GM19438 (cell line): ENCODE results near the gene TUBGCP3.
"Not testable (repeated sequence)": the region's sequence is repeated elsewhere in the genome, so short reads cannot be mapped to it uniquely, and the experiment has no call there.

Experiments used
- ATAC-seq: cut with Tn5 transposase; IDR thresholded peaks from one replicate; pipeline ENCODE4 v1.9.1; 2021; ENCODE audit warnings: low read depth; ENCODE audit not compliant: unreplicated experiment

The TUBGCP3 gene

GRCh38 chr13:112532837-112533745, 54.9 kb downstream of the TUBGCP3 start:
- ATAC-seq: no peak

DNA sequence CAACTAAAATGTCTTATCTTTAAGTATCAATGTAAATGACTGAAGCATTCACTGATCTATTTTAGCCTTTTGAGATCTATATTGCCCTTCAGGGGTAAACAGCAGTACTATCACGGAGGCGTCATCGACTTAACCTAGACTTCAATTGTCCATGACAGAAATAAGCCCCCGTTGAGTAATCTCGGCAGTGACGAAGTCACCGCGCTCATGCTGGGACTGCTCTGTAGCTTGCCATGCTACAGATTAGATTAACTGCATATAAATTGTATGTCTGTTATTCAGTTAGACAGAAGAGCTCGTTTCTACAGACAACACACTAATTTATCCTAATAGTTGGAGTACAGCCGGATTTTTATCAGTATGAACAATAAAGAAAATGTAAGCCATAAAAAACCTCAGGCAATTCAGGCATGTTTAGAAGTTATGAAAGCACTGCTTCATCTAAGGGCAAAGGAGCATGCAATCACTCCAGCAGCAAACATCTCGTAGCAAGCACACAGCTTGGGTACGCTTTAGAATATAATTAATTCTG, 56.6 kb downstream of the TUBGCP3 start:
- no peak for ATAC-seq

DNA sequence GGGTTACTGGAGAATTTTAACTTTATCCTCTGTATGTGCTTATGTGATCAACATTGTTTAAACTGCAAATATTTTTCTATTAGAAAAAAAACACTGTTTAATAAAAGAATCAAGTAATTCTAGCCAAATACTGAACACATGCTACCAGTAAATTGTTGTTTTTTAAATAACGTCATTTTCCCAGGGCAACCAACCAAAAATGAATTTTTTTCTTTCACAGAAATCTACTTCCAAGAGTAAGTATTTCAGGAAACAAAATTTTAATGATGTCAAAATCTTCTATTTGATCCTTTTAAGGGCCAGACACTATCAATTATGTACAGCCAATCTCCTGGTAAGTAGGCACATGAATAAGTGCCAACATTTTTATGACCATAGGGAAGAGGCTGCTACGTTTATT, 57.1 kb downstream of the TUBGCP3 start:
- no peak for ATAC-seq

GRCh38 chr13:112529216-112529615, 58.7 kb downstream of the TUBGCP3 start:
- ATAC-seq: no peak

GRCh38 chr13:112526146-112526853, 61.7 kb downstream of the TUBGCP3 start:
- no peak for ATAC-seq

DNA sequence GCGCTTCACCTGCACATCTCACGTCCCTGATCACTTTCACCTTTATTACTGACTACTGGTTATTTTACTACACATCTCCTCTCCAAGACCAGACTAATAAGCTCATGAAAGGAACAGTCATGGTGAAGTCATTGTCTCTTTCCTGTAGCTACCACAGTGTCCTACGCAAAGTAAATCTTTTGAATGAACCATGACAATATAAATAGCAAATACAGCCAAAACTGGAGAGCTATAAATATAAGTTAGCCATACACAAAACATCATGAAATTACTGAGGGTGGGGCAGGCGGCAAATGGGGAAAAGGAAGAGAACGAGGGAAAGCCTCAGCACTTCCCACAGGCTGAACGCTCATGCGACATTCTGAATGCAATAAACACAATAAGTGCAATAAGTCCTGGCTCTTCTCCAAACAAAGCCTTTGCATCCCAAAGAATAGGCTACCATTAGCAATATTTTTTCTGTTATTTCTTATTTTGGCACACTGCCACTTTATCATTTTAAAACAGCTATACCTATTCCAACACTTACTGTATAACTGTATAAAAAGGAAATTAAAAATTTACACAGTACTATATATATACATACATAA, 62.5 kb downstream of the TUBGCP3 start:
- no peak for ATAC-seq

GRCh38 chr13:112522578-112522977, 65.4 kb downstream of the TUBGCP3 start:
- no peak for ATAC-seq

DNA sequence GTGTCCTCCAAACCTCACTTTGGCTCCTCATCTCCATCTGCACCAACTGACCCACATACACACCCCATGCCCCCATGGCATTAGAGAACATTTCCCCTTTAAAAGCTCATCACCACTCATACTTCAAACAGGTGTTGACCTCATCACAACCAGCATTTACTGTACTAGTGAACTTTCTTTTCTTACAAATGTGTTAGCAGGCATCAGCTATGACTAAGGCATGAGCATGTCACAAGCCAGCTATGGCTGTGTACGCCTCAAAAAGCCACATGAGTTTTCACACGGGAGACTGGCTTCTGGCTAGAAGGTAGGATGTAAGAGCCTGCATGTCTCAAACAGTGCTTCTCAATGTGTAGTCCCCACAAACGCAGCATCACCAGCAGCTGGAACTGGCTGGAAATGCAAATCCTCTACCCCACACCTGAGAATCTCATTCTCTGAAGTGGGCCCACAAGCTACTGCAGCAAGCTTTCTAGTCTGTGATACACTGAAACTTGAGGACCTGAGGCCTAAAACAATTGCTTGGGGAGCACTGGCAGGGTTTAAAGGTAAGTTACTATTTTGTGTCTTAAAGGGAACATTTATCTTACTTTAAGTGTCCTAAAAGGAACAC, 66.8 kb downstream of the TUBGCP3 start:
- ATAC-seq: no peak

GRCh38 chr13:112519517-112520060, 68.4 kb downstream of the TUBGCP3 start:
- ATAC-seq: no peak

DNA sequence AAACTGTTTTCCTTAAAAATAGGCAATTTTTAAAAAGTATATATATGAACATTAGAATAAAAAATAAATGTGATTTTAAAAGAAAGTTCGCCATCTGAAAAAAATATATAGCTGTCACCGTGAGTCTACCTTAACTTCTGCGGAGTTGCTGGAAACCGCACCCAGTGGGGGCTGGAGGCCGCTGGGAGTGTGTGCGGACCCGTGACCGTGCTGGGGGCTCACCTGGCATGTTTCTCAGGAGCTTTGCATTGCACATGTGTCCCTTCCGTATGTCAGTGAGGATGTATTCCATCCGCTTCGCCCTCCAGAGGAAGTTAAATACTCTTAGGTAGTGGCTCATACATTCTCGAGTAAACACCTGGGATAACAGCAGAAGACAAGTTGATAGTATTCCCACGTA, 71.7 kb downstream of the TUBGCP3 start:
- ATAC-seq: no peak

DNA sequence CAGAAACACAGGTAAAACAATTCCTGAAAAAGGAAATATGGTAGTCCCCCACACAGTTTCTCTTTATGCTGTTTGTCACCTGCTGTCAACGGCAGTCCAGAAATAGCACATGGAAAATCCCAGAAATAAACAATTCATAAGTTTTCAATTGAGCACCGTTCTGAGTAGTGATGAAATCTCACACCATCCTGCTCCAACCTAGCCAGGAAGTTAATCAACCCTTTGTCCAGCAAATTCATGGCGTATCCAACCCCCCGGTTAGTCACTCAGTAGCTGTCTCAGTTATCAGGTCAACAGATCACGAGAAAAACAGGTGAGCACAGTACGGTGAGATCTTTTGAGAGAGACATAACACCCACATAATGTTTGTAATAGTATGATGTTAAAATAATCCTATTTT, 74.2 kb downstream of the TUBGCP3 start:
- no peak for ATAC-seq

DNA sequence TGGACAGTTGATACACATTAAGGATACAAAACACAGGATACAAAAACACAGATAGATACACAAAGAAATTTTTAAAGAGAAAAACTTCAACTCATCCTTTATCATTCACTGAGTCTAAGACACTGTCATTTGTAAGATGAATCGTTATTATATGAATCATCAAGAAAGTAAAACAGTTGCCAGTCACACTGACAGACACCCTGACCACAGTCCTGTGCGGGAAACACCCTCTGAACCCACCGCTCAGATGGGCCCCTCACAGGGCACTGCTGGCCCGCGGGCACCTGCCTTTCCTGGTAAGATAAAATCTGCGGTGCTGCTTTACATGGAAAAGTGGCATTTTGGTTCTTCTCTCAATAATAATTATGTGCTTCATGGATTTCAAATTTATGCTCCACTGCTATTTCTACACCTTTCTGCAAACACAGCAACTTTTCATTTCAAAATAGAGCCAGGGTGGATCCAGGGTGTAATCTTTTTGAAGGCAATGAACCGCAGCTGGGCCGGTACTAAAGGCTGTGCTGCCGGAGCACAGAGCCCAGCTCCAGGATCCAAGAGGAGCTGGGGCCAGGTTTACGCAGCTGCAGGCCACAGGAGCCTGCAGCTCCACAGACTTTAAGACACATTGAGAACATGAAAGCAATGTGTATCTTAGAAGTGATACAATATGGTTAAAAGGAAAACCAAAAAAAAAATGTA, 76.8 kb downstream of the TUBGCP3 start:
- ATAC-seq: no peak

DNA sequence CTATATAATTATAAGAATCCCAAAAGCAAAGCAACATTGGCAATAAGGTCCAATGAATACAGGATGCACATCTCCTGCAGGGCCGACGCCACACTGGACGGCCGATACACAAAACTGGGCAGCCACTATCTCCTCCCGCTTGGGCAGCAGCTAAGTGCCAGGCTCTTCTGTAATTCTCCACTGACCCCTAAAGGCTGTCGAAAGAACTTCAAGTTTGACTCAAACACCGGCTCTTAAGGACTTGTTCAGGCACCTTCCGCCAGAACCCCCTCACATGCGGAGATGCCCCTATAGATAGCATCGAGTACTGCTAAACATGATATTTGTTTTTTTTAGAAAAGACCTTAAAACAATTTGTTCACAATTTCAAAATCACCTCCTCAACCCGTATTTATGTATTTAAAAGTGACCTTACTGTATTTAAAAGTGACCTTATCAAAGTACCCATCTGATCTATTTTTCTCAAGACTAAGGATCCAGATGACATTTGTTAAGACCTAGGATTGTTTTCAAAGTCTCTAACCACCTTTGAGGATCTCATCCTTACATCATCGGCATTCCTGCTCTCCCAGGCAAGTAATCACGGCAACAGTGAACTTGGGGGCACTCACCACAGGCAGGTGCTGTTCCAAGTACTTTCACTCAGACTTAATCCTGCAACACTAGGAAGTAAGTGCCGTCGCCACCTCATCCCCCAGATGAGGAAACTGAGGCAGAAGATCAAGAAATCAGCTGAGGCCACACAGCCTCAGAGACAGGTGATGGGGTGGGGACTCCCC, 77.8 kb downstream of the TUBGCP3 start:
- no peak for ATAC-seq

DNA sequence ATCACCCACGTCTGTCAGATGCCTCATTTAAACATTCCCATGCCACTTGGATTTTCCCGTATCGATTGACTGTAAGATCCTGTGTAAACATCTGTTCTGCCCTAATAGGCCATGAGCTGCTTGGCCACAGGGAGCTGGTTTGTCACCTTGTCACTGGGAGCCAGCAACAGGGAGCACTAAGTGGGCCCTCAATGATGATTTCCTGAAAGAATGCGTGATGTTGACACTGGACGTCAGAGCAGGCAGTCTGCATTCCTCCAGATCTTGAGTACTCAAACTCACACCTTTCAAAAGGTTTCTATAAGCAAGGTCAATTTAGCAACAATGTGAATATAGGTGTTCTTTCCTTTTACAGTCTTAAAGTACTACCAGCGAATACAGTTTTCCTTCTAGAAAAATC, 78.8 kb downstream of the TUBGCP3 start:
- no peak for ATAC-seq

DNA sequence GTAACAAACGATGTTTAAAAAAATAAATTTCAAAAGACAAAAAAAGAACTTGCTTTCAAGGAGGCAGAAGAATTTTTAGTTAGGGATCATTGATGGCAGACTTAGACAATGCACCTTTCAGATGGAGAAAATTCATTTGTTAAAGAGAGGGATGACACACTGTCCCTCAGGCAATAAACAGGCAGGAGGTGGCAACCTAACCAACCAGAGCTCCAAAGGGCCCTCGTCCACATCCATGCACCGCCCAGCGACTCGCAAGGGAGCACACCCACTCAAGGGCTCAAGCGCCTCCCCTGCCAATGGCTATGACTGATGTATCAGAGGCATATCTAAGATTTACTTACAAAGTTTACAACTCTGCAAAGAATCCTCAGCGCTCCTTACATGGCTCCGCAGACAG, 81.9 kb downstream of the TUBGCP3 start:
- ATAC-seq: no peak

DNA sequence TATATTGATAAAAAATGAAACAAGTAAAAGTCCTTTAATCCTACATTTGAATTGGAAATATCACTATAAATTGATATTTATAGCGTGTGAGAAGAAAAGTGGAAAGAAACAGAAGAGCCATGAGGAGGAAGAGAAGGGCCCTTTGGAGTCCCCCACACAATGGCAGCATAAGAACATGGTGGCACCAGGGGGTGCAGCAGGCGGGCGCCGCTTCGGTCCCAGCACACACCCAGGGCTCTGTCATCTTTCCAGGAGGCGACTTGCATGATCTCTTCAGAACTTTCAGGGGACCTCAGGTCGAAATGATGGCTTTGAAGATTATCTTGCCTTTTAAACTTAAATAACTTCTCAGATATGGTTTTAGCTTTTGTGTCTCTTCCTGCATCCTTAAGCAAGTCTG, 91.8 kb downstream of the TUBGCP3 start:
- no peak for ATAC-seq

GRCh38 chr13:112495465-112495864, 92.5 kb downstream of the TUBGCP3 start:
- no peak for ATAC-seq

DNA sequence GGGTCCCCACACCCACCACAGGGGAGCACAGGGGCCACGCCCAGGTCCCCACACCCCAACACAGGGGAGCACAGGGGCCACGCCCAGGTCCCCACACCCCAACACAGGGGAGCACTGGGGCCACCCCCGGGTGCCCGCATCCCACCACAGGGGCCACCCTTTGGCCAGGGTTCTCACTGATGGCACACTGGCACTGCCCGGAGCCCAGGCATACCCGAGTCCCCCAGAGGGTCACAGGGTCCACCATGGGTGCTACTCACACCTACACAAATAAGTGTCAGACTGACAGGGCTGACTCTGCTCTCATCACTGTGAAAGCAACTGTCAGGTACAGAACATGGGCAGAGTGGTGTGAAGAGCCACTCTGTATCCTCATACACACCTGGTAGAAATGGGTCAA, 98.8 kb downstream of the TUBGCP3 start:
- ATAC-seq: no peak

DNA sequence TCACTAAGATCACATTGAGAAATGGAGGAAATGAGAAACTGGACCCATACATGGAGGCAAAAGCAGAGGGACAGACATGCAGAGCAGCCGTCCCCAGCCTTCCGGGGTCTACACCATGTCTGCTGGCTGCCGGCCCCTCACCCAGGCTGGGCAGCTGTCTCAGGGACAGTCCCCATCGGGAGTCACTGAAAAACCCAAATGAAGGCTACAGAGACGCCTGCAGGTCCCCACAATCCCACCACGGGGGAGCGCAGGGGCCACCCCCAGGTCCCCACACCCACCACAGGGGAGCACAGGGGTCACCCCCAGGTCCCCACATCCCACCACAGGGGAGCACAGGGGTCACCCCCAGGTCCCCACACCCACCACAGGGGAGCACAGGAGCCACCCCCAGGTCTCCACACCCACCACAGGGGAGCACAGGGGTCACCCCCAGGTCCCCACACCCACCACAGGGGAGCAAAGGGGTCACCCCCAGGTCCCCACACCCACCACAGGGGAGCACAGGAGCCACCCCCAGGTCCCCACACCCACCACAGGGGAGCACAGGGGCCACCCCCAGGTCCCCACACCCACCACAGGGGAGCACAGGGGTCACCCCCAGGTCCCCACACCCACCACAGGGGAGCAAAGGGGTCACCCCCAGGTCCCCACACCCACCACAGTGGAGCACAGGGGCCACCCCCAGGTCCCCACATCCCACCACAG, 99.5 kb downstream of the TUBGCP3 start:
- ATAC-seq: not testable (repeated sequence)
